Stimulated activated CD8-positive, alpha-beta memory T cell treated with anti-CD3 and anti-CD28 coated beads, Interleukin-15, amount 100 ng/mL, for 48 hours (primary cell): ENCODE results near the gene TPP2.

Experiments used
- DNase-seq, 2 donors: peaks; one replicate each; pipeline ENCODE4 v3.0.0-alpha.2; 2020; ENCODE audit warnings: low read depth in 2 of 2

The TPP2 gene

DNA sequence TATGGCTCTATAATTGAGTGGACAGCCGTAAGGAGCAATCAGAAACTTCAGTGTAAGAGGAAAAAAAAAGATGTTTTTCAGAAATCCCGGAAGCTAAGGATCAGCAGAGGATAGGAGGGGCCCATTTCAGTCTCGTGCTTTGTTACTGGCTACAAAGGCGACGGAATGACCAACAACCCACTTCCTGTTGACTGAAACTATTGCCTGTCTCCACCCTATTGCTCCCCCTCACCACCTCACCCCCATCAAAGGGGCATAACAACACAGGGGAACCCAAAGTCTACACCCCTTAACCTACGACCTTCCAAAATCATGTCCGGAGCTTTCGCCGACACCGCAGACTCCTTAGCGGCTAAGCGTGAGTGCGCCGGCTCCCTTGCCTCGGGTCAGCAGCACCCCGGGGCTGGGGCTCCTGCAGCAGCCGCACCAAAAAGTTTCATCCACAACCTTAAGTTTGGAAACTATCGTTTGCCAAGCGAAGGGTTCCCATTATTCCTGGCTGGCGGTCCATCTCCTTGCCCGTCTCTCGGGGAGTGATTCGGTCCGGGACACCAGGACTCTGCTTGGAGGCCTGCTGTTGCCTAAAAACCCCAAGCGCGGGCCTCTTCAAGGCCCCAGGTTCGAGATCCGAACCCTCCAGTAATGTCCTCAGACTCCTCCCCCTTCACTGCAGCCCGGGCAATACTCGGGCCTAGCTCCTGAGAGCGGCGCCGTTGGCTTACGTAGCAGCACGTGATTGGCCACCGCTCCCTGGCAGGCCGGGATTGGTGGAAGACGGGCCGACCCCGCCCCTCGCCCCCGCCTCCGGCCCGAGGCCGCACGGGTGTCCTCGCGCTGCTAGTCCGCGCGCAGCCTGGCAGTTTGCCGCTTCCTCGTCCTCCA, at the start of gene TPP2:
Gene TPP2 (plus strand): TSS at position 840 of the 882 bp plus-strand sequence. CDS start 53 bp downstream, outside the sequence.
- peak; percentile 99 for DNase-seq

DNA sequence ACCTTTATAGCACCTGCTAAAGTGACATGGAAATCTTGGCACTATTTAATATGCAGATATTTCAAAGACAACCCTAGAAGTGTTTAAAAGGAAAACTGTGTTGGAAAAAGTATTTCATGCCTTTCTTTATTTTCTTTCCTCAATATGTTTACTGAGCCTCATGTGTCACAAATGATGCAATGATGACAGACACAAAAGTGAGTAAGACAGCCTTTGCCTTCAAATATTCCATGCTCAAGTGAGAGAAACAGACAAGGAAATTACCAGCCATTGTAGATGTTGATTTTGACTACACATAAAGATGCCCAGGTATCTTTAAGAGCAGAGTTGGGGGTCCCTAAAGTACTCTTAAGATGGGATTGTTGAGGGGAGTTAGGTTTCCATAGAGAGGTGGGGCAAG, 48.0 kb upstream of the TPP2 start:
- no peak for DNase-seq

GRCh38 chr13:102550507-102550906, 46.3 kb upstream of the TPP2 start:
- DNase-seq: no peak

GRCh38 chr13:102555914-102556553, 40.8 kb upstream of the TPP2 start:
- DNase-seq: no peak

GRCh38 chr13:102556806-102557205, 40.0 kb upstream of the TPP2 start:
- DNase-seq: no peak

DNA sequence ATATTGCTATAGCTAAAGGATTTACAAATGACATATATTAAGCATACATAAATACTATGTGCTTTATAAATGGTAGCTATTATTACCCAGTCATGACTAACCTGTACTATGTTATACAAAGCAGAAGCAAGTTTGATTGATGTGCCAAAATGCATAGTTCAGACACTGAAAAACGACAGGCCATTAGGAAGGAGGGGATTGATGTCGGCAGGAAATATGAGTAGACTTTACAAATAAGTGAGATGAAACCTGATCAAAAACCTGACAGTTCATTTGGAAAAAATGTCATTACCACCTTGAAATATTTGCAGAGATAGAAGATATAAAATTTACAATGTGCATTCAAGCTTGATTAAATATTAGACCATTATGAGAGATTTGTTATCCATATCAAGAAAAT, 38.8 kb upstream of the TPP2 start:
- DNase-seq: no peak

DNA sequence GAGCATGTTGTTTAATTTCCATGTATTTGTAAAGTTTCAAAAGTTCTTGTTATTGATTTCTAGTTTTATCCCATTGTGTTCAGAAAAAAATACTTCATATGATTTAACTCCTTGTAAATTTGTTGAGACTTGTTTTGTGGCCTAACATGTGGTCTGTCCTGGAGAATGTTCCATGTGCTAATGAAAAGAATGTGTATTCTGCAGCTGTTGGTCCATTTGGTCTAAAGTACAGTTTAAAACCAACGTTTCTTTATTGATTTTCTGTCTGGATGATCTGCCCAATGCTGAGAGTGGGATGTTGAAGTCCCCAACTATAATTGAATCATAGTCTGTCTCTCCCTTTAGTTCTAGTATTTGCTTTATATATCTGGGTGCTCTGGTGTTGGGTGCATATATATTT, 34.9 kb upstream of the TPP2 start:
- no peak for DNase-seq

DNA sequence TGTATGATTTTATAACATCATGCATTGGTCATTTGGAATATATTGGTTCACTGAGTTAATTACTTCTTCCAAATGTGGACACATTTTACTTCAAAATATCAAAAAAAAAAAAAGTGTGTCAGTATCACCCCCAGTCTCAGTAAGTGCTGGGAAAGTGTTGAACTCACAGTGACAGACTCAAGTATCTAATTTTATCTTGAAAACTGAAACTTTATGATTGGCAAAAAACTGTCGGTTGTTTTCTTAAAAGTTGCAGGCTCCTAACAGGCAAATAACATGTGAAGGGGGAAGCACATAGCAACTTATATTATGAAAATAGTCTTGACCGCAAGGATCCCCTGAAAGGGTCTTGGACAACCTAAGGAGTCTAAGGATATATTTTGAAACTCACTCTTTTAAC, 33.5 kb upstream of the TPP2 start:
- no peak for DNase-seq

DNA sequence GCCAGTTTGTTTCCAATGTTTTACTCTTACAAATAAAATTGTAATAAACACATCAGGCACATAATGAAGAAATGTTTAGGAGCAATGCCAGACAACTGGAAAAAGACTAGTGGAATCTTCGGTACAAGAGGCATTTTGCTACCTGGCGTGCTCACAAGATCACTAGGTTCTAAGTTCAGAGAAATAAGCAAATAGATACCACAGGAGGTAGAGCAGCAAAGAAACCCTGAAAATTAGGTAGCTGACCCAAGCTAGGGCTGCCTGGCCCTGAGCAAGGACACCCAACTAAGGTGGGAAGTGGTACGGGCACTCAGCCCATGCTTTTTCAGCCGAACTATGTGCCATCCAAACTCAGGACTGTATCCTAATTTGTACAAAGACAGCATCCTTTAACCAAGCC, 32.2 kb upstream of the TPP2 start:
- no peak for DNase-seq

- DNase-seq: no peak
Measured at GRCh38 chr13:102566513-102566912, 30.3 kb upstream of the TPP2 start.

- no peak for DNase-seq
Measured at GRCh38 chr13:102567857-102568256, 28.9 kb upstream of the TPP2 start.

DNA sequence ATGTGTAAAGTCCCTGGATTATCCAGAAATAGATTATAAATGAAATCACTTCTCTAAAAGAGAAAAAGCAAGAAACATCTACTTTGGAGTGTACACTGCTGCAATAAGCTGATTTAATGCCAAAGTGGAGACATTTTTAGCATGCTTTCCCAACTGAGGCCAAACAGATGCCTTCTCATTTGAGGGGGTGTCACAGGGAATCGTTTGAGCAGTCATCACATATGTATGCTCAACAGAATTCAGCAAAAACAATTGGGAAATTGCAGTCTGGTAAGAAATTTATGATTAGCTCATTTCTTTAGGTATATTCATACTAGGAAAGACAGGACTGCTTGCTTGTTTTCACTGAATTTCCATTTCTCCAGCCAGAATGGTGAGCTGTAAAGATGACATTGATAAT, 27.3 kb upstream of the TPP2 start:
- DNase-seq: no peak

GRCh38 chr13:102571075-102571474, 25.7 kb upstream of the TPP2 start:
- DNase-seq: no peak

DNA sequence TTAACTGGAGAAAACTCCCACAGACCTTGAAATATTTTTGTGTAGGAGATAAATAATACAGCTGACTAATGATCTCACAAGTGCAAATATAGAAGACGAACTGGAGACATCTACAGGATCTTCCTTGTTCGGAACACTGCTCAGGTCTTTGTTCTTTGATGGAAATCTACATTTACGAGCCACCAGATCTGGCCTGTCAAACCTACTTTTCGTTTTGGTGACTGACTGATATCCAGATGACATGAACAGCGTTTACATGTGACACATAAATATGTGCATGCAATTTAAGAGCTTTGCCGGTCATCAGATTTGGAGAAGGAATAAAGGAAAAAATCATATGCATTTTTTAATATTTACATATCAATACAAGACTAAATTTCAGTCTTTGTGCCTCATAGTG, 24.5 kb upstream of the TPP2 start:
- no peak for DNase-seq

DNA sequence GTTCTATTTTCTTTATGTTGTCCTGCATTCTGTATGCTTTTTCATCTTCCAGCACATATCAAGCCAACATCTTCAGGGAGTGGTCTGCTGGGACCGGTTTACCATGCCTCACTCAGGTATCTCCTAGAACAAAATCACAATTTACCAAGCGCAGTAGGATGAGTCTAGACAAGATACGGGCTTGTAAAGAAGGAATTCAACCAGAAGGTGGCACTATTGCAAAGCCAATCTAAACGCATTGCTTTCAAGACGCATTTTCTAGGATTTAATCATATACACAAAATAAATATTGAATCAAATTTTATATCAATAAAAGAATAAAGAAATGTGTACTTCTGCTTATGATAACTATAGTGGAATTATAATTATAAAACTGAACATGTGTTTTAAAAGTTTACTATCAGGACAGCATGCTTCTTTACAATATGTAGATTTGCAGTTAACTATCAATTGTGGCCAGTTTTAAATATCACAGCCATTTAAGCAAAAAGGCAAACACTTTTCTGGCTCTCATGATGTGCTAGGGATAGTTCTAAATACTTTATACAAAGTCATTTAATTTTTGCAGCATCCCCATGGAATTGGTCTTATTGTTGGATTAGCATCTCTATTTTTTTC, 16.1 kb upstream of the TPP2 start:
- no peak for DNase-seq

GRCh38 chr13:102582256-102582655, 14.5 kb upstream of the TPP2 start:
- no peak for DNase-seq

DNA sequence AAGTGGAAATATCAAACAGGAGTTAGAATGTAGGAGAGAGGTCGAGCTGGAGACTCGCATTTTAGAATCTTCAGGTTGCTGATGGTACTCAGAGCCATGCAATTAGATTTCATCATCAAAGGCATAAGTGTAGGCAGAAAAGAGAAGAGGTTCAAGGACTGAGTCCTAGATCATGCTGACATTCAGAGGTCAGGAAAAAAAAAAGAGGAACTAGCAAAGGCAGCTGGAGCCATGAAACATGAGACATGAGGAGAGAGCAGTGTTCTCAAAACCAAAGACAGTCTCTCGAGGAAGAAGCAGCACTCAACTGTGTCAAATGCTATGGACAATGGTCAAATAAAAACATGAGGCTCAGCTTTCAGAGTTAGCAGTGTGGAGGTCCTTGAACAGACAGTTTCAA, 12.4 kb upstream of the TPP2 start:
- no peak for DNase-seq

- no peak for DNase-seq
Measured at GRCh38 chr13:102586615-102587014, 10.2 kb upstream of the TPP2 start.

GRCh38 chr13:102587916-102588315, 8.9 kb upstream of the TPP2 start:
- DNase-seq: no peak

DNA sequence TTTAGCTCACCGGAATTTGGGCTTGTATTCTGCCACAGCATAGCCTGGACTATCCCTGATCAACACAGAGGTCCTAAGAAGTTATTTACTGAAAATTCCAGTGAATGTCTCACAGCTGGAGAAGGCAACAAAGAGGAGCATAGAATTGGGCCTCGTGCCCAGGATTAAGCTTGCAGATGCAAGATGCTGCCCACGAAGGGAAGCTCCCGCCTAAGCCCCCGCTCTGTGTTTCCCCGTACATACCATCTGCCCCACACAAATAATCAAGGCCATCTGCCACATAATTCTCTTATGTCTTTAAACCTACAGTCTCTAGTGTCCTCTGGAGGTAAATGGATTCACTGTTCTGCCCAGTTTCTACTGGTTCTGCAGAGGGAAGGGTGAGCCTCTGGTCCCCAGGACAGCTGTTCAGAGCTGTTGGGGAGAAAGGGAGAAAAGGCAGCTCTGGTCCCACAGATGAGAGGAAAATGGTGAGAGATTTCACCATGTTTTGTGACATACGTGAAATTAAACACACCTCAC, 7.4 kb upstream of the TPP2 start:
- no peak for DNase-seq

GRCh38 chr13:102591988-102592781, 4.6 kb upstream of the TPP2 start:
- peak; percentile 58 to 71 for DNase-seq

DNA sequence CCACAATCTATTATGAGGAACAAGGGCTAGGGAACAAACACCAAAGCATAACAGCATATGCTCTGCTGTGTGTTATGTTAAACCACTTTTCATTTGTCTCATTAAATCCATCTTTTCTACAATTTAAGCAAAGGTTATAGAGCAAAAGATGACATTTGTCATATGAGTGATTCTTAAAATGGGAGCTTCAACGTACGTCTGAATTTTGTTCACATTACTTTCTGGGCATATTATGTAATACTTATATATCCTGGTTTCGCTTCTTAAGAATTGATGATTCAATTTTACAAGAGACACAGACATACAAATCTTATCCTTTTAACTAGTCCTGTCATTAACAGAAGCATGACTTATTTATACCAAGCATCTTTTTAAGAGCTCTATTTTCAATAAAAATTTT, 3.3 kb upstream of the TPP2 start:
- no peak for DNase-seq
